Measurements from ENCODE around the gene NRAP. TPM values are rescaled to one million over a fixed set of nuclear protein-coding genes. Genes with fewer than 3 reads are reported as not detected.

The NRAP gene
- total and polyA plus RNA-seq, 2 donors (not counting 3 experiments of a cell fraction or from before 2014, with no cell fraction given) = not detected

- TF ChIP-seq FOS (IDR thresholded peaks at IDR 0.05; ENCODE audit: borderline replicate concordance, insufficient read depth, low read length) (no peak), GATA2 (IDR thresholded peaks at IDR 0.05; ENCODE audit: insufficient read depth, insufficient read length, low read depth, low read length) (no peak), POLR2A (IDR thresholded peaks at IDR 0.05; ENCODE audit: low read depth, low read length) (no peak), MYC (IDR thresholded peaks at IDR 0.05; ENCODE audit: low read depth, low read length) (no peak), JUN (IDR thresholded peaks at IDR 0.05; ENCODE audit: borderline replicate concordance, insufficient read depth, insufficient read length, low read depth) (no peak), POLR2AphosphoS5 (IDR thresholded peaks at IDR 0.05; ENCODE audit: insufficient read depth, low read depth, low read length) (no peak), EZH2 (IDR thresholded peaks at IDR 0.05; ENCODE audit: borderline replicate concordance, low read depth, low read length, severe bottlenecking) (no peak)
- TF ChIP-seq, protein P1, sequence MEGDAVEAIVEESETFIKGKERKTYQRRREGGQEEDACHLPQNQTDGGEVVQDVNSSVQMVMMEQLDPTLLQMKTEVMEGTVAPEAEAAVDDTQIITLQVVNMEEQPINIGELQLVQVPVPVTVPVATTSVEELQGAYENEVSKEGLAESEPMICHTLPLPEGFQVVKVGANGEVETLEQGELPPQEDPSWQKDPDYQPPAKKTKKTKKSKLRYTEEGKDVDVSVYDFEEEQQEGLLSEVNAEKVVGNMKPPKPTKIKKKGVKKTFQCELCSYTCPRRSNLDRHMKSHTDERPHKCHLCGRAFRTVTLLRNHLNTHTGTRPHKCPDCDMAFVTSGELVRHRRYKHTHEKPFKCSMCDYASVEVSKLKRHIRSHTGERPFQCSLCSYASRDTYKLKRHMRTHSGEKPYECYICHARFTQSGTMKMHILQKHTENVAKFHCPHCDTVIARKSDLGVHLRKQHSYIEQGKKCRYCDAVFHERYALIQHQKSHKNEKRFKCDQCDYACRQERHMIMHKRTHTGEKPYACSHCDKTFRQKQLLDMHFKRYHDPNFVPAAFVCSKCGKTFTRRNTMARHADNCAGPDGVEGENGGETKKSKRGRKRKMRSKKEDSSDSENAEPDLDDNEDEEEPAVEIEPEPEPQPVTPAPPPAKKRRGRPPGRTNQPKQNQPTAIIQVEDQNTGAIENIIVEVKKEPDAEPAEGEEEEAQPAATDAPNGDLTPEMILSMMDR (IDR thresholded peaks at IDR 0.05; ENCODE audit: extremely low read depth in 1 of 2, insufficient read depth in 1 of 2, low read depth in 1 of 2, low read length in 2 of 2) = no peak
- TF ChIP-seq, protein P2, sequence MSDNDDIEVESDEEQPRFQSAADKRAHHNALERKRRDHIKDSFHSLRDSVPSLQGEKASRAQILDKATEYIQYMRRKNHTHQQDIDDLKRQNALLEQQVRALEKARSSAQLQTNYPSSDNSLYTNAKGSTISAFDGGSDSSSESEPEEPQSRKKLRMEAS (IDR thresholded peaks at IDR 0.05; ENCODE audit: insufficient read depth, insufficient read length) = no peak
- H3K36me3 ChIP-seq (ENCODE audit: control insufficient read depth in 2 of 2, extremely low read depth in 1 of 2, insufficient read depth in 2 of 2, low read length in 2 of 2) = no peaks in the 10 kb centered on the region
- H3K27me3 ChIP-seq (ENCODE audit: control insufficient read depth in 2 of 2, insufficient read depth in 2 of 2, low read length in 2 of 2) = no peaks in the 10 kb centered on the region
- H2AFZ ChIP-seq (ENCODE audit: low read depth, low read length) = no peak overlapping the region
- no TSS peak for BruUV-seq (replicated peaks)
- no peaks in the 10 kb centered on the region for H3K79me2 ChIP-seq (ENCODE audit: control insufficient read depth, insufficient read depth, low read length)
- no peak for FAIRE-seq
- ChIA-PET CTCF (no interaction called here), POLR2A (no interaction called here)
- H3K27ac ChIP-seq (ENCODE audit: insufficient read depth, low read depth, low read length) = no peak overlapping the region
- no peaks in the 10 kb centered on the region for H4K20me1 ChIP-seq (replicated peaks; ENCODE audit: control insufficient read depth, extremely low read depth, insufficient read depth, low read length)
- dilution Hi-C loops (cut with MboI; ENCODE audit: extremely low pct_ligation_motif_present, low sequenced_read_pairs) (no loop called here), intact Hi-C loops (cut with micrococcal nuclease) (no loop called here)
- H3K9me3 ChIP-seq (replicated peaks; ENCODE audit: control insufficient read depth, insufficient read depth, low read length) = no peaks in the 10 kb centered on the region
- H3K4me3 ChIP-seq (replicated peaks in 1 of 3; ENCODE audit: insufficient read depth in 1 of 3, low read depth in 1 of 3, low read length in 3 of 3) = no peak overlapping the region
- no peaks in the 10 kb centered on the region for H3K4me1 ChIP-seq (ENCODE audit: control insufficient read depth, extremely low read depth, insufficient read depth, low read length)
- H3K4me2 ChIP-seq (ENCODE audit: insufficient read depth, low read length) = no peak overlapping the region
- H3K9ac ChIP-seq (replicated peaks; ENCODE audit: extremely low read depth, insufficient read depth, low read length) = no peak overlapping the region
- no peak for DNase-seq (ENCODE audit: low read depth, low spot score)
- no peaks in the 10 kb centered on the region for H3K9me1 ChIP-seq (replicated peaks; ENCODE audit: control insufficient read depth, extremely low read depth, insufficient read depth, low read length)
Measured at GRCh38 chr10:113661332-113661731, 2.5 kb downstream of the NRAP start.

All from endothelial cell of umbilical vein (primary cell).